H54 (cell line): ENCODE data around the gene MGAT4C.

ENCODE experiments used
- DNase-seq: peaks from one replicate; pipeline ENCODE4 v3.0.0; 2011; ENCODE audit warnings: low spot score, mixed read lengths; ENCODE audit not compliant: insufficient read length
- FAIRE-seq: peaks from 3 replicates; lab custom pipeline; 2011; peaks lifted over from hg19 to GRCh38; lab: Jason Lieb, UNC
- POLR2A ChIP-seq: IDR thresholded peaks from 2 replicates; pipeline ENCODE4 v1.6.1; 2011; ENCODE audit warnings: low read depth, mild to moderate bottlenecking, low read length

MGAT4C gene

GRCh38 chr12:85949253-85949652 lies 306.9 kb downstream of the MGAT4C start:
- no peak for TF ChIP-seq POLR2A
- DNase-seq (no peak), FAIRE-seq (no peak)

DNA sequence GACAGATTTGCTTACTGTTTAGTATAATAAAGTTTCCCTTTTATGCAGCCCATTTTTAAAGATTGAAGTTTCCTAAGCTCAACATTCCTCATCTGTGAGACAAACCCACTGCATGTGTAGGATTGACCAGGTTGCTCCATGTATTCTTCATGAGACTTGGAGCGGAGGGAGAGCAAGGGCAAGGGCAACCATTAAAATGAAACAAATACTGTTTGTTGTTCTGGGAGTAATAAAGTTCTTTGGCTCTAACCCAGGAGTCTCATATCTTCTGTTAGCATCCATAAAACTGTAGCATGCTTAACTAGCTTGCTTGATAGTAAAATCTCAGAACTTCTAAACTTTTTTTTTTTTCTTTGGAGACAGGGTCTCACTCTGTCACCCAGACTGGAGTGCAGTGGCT lies 307.9 kb downstream of the MGAT4C start:
- DNase-seq (no peak), FAIRE-seq (no peak)
- no peak for TF ChIP-seq POLR2A

- TF ChIP-seq POLR2A, result no peak
- FAIRE-seq (no peak), DNase-seq (no peak)
These were observed 308.9 kb downstream of the MGAT4C start for GRCh38 chr12:85947286-85947685.

GRCh38 chr12:85946375-85946774 lies 309.8 kb downstream of the MGAT4C start:
- DNase-seq, result no peak
- no peak for TF ChIP-seq POLR2A
- FAIRE-seq, result no peak

DNA sequence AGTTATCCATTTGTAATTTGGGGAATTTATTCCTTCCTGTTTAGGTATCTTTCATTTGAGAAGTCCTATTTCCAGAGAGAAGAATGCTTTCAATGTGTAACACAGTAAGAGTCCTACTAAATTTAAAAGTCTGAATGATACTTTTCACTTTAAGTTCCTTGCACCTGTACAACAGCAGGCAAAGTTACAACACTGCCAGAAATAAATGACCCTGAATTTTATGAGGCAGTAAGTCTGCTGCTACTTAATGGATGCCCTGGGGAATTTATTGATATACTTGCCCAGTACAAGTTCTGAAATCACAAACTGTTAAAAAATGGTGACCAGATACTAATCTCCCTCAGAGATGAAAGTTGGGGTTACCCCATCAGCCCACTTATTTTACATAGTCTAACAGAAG lies 329.0 kb downstream of the MGAT4C start:
- no peak for TF ChIP-seq POLR2A
- DNase-seq, result no peak
- no peak for FAIRE-seq

DNA sequence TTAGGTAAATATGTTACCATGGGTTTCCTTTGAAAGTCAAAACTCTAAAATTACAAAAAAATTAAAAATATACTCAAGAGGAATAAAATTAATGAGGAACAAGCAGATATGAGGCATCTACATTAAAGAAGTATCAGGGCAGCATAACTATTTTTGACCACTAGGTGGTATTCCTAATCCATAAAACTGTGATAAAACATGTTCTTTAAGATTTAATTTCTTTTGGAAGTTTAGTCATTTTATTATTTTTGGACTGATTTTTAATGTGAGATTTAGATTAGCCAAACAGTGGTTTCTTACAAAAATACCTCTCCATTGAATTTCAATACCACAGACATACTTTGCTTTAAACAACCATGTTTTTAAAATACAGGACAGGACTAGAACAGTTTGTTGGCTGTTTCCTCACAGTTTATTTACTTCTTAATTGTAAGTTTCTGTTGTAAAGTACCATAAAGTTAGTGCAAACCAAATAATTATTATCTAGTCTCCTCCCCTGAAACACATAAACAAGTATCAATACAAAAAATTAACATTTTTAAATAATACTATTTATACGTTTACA lies 332.3 kb downstream of the MGAT4C start:
- peak; percentile 33 for FAIRE-seq
- DNase-seq, result no peak
- no peak for TF ChIP-seq POLR2A

DNA sequence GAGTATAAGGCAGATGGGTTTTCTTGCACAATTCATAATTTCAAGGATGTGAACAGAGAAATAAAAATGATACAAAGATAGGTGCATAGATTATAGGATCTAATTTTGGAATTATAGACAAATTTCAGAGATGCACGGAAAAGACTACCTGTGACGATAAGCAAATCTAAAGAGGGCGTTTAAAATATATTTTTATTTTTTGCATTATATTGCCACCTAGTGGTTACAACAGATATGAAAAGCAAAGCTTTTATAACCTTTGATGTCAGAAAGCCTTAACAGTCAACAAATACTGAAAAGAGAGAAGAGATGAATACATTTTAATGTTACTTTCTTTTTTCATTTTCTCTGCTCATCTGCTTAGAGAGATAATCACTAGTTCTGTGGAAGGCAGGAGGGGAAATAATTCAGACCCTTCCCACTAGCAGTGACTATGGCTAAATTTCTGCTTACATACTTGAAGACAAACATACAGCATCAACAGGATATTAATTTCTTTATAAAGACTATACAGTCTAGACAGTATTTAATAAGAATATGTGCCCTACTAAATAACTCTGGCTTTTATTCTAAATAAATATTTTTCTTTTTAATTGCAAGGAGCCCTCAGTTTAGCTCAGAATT lies 335.8 kb downstream of the MGAT4C start:
- TF ChIP-seq POLR2A, result no peak
- FAIRE-seq (peak; percentile 45), DNase-seq (no peak)
